Measurements from ENCODE around the gene CDC42SE2.
"Not testable (repeated sequence)": the region's sequence is repeated elsewhere in the genome, so short reads cannot be mapped to it uniquely, and the experiment has no call there.

The CDC42SE2 gene

GRCh38 chr5:131276072-131276471 is 12.2 kb downstream of the CDC42SE2 start:
- no peak overlapping the region for H3K4me3 ChIP-seq (ENCODE audit: low read length)
- TF ChIP-seq CTCF (conservative IDR thresholded peaks at IDR 0.05; ENCODE audit: low read depth, low read length): no peak
- no peak for DNase-seq (ENCODE audit: low read depth)

- no peak overlapping the region for H3K4me3 ChIP-seq (ENCODE audit: low read length)
- DNase-seq (ENCODE audit: low read depth): no peak
- TF ChIP-seq CTCF (conservative IDR thresholded peaks at IDR 0.05; ENCODE audit: low read depth, low read length): no peak
These were observed 13.6 kb downstream of the CDC42SE2 start for GRCh38 chr5:131277447-131277846.

- H3K4me3 ChIP-seq (ENCODE audit: low read length): no peak overlapping the region
These were observed 14.3 kb downstream of the CDC42SE2 start for GRCh38 chr5:131277875-131278740.

GRCh38 chr5:131278741-131279124 is 14.9 kb downstream of the CDC42SE2 start:
- not testable (repeated sequence) for DNase-seq (ENCODE audit: low read depth); H3K4me3 ChIP-seq (ENCODE audit: low read length)

More at GRCh38 chr5:131277875-131278740, 14.3 kb downstream of the CDC42SE2 start:
- TF ChIP-seq CTCF (conservative IDR thresholded peaks at IDR 0.05; ENCODE audit: low read depth, low read length): no peak
- no peak for DNase-seq (ENCODE audit: low read depth)

GRCh38 chr5:131279204-131279603 is 15.4 kb downstream of the CDC42SE2 start:
- no peak for TF ChIP-seq CTCF (conservative IDR thresholded peaks at IDR 0.05; ENCODE audit: low read depth, low read length)
- DNase-seq (ENCODE audit: low read depth): no peak
- H3K4me3 ChIP-seq (ENCODE audit: low read length): no peak overlapping the region

GRCh38 chr5:131280417-131280816 is 16.6 kb downstream of the CDC42SE2 start:
- no peak overlapping the region for H3K4me3 ChIP-seq (ENCODE audit: low read length)
- DNase-seq (ENCODE audit: low read depth): no peak

More at GRCh38 chr5:131280417-131280816, 16.6 kb downstream of the CDC42SE2 start:
- no peak for TF ChIP-seq CTCF (conservative IDR thresholded peaks at IDR 0.05; ENCODE audit: low read depth, low read length)

All from retinal pigment epithelial cell (primary cell).